ENCODE data around the gene ASTN2.

Gene ASTN2

GRCh38 chr9:116434314-116434713 lies 980.5 kb downstream of the ASTN2 start:
- no peak for DNase-seq

- DNase-seq: no peak
These were observed 982.8 kb downstream of the ASTN2 start for GRCh38 chr9:116432051-116432450.

GRCh38 chr9:116430849-116431248 lies 984.0 kb downstream of the ASTN2 start:
- DNase-seq: no peak

GRCh38 chr9:116425244-116425643 lies 989.6 kb downstream of the ASTN2 start:
- DNase-seq: no peak

GRCh38 chr9:116423149-116423548 lies 991.7 kb downstream of the ASTN2 start:
- DNase-seq: no peak

GRCh38 chr9:116422119-116422979 lies 992.5 kb downstream of the ASTN2 start:
- no peak for DNase-seq

GRCh38 chr9:116420993-116421538 lies 993.8 kb downstream of the ASTN2 start:
- no peak for DNase-seq

- no peak for DNase-seq
These were observed 995.7 kb downstream of the ASTN2 start for GRCh38 chr9:116419181-116419580.

- no peak for DNase-seq
These were observed 997.4 kb downstream of the ASTN2 start for GRCh38 chr9:116417464-116417863.

- DNase-seq: no peak
These were observed 998.4 kb downstream of the ASTN2 start for GRCh38 chr9:116416421-116416820.

- no peak for DNase-seq
These were observed 1000.5 kb downstream of the ASTN2 start for GRCh38 chr9:116414374-116414773.

GRCh38 chr9:116411506-116411905 lies 1003.4 kb downstream of the ASTN2 start:
- DNase-seq: no peak

- DNase-seq: no peak
These were observed 1005.2 kb downstream of the ASTN2 start for GRCh38 chr9:116409638-116410037.

- no peak for DNase-seq
These were observed 1005.7 kb downstream of the ASTN2 start for GRCh38 chr9:116409129-116409528.

GRCh38 chr9:116406469-116406868 lies 1008.4 kb downstream of the ASTN2 start:
- DNase-seq: no peak

GRCh38 chr9:116405321-116405720 lies 1009.5 kb downstream of the ASTN2 start:
- DNase-seq: no peak

- DNase-seq: no peak
These were observed 1010.6 kb downstream of the ASTN2 start for GRCh38 chr9:116404228-116404627.

- no peak for DNase-seq
These were observed 1011.7 kb downstream of the ASTN2 start for GRCh38 chr9:116403171-116403570.

- DNase-seq: no peak
These were observed 1019.2 kb downstream of the ASTN2 start for GRCh38 chr9:116395699-116396037.

GRCh38 chr9:116394894-116395698 lies 1019.8 kb downstream of the ASTN2 start:
- DNase-seq: no peak

- no peak for DNase-seq
These were observed 1020.8 kb downstream of the ASTN2 start for GRCh38 chr9:116394070-116394469.

GRCh38 chr9:116393198-116393597 lies 1021.7 kb downstream of the ASTN2 start:
- DNase-seq: no peak

- no peak for DNase-seq
These were observed 1023.5 kb downstream of the ASTN2 start for GRCh38 chr9:116391306-116391900.

Measured in NCI-H2081 treated with DMSO at 0.1 percent for 48 hours (cell line).